ENCODE data around the gene FRG2B.
"Not testable (repeated sequence)": the region's sequence is repeated elsewhere in the genome, so short reads cannot be mapped to it uniquely, and the experiment has no call there.

FRG2B gene

DNA sequence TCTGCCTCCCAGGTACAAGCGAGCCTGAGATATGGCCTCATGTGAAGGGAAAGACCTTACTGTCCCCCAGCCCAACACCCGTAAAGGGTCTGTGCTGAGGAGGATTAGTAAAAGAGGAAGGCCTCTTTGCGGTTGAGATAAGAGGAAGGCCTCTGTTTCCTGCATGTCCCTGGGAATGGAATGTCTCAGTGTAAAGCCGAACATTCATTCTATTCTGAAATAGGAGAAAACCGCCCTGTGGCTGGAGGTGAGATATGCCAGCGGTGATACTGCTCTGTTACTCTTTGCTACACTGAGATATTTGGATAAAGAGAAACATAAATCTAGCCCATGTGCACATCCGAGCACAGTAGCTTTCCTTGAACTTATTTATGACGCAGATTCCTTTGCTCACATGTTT is 26.7 kb downstream of the FRG2B start:
- not testable (repeated sequence) for DNase-seq (ENCODE audit: low read depth, low spot score)

DNA sequence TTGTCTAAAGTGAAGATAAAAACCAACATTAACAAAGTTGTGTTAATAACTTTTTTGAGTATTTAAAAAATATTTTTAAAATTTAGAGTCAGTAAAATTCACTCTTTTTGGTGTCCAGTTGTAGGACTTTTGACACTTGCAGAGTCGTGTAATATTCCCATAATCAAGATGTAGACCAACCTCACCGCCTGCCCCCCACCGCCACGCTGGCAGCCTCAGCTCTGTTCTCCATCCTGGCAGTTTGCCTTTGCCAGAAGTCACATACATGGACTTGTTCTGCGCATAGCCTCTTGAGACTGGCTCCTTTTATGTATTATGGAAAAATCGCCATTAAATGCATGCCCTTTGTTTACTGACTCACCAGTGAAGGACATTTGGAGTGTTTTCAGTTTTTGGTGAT is 33.9 kb downstream of the FRG2B start:
- DNase-seq (ENCODE audit: low read depth, low spot score): no peak

DNA sequence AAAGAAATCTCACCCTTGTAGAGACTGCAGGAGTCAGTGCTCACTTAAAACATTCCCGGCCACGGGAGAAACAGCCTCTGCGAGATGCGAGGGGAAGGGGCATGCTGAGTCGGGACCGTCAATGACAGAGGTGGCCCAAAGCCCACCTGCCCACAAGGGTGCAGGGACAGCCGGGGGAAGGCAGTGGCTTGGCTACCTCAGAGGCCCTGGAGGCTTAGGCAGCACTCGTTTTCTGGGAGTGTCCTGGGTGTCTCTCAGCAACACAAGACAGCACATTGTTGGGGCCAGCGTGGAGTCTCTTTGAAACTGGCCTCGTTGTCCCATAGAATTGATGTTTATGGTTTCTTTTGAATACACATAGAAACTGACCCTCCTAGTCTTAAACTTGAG is 35.6 kb downstream of the FRG2B start:
- DNase-seq (ENCODE audit: low read depth, low spot score): no peak

DNA sequence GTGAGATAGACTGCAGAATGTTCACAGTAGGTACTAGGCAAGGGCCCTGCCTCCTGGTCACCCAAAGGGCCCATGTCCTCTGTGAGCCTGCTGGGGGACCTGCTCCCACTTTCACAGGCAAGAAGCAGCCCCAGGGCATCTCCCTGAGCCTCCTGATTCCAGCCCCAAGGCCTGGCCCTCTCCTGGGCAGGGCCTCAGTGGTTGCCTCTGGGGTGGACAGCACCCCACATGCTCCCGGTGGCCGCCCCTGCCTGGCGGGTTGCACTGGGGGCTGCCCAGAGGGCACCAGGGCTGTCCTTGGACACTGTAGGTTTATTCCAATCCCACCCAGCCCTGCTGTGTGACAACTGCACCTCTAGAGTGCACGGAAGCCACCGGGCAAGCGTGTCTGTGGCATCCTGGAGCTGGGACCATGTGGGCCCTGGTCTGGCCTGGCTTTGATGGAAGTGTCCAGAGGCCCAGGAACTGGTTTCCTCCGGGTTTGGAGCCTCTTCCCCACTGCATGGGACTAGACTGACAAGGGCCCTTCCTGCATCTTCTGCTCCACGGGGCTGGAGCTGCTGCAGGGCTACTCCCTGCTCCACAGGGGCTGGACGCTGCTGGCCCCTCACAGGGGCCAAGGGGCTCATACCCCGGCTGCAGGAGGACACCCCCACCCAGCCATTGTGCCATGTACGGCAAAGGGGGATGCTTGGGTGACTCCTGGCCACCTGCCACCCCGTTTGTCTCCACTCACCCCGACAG is 36.2 kb downstream of the FRG2B start:
- no peak for DNase-seq (ENCODE audit: low read depth, low spot score)

DNA sequence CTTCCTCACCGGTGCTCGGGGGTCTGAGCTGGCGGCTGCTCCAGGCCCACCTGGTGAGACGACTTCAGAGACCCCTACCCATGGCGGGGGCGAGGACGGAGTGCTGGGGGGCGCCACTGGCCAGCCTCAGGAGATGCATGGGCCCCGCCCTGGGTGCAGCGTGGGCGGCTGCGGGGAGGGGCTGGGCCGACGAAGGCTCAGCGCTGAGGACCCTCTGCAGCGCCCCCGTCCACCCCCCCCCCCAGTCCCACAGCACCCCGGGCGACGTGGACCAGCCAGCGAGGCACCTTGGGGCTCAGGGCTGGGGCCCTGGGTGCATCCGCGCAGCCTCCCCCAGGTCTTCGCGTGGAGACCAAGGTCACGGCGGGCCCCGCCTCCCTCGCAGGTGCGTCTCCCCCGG is 49.6 kb downstream of the FRG2B start:
- not testable (repeated sequence) for DNase-seq (ENCODE audit: low read depth, low spot score)

All from iPS DF 19.7 (cell line).